Adipose tissue (tissue), 3 donors: ENCODE measurements around the gene FOXP1. TPM values are rescaled to one million over a fixed set of nuclear protein-coding genes. Genes with fewer than 3 reads are reported as not detected.
"Not testable (repeated sequence)": the region's sequence is repeated elsewhere in the genome, so short reads cannot be mapped to it uniquely, and the experiment has no call there.

ENCODE experiments used
- H3K27ac ChIP-seq: one replicate; pipeline ENCODE4 v1.5.1; 2013; ENCODE audit warnings: low read depth, low read length
- WGBS, 3 donors: extraction: QIAGEN DNeasy Blood & Tissue Kit; methylation state at CpG; one replicate each; pipeline ENCODE4 v1.1.7; 2013; 5-methylcytosine and 5-hydroxymethylcytosine counted together
- polyA plus RNA-seq, 3 donors: library from polyadenylated mRNA; stranded (reverse); fragments of 200-250 nt; gene quantifications; one replicate each; pipeline ENCODE4 v1.2.3, GENCODE V29; 2013
- donor health status: healthy with polysubstance abuse.
- donor health status: Bipolar disorder and iron deficiency.
- donor health status: healthy.

The FOXP1 gene
- polyA plus RNA-seq, 3 donors, result 6.3 to 19.2 (median 11.4) TPM

GRCh38 chr3:71451812-71452211 is 131.7 kb downstream of the FOXP1 start:
- WGBS, 3 donors, result 67 to 86% (median 75%) methylated on average over 5 of the region's 5 CpGs
- H3K27ac ChIP-seq, result no peak overlapping the region

- H3K27ac ChIP-seq, result no peak overlapping the region
- WGBS, 3 donors, result 61 to 90% (median 78%) methylated on average over 4 of the region's 4 CpGs
Observed at GRCh38 chr3:71451060-71451459, 132.5 kb downstream of the FOXP1 start.

- no peak overlapping the region for H3K27ac ChIP-seq
- WGBS, 3 donors, result 40 to 91% (median 91%) methylated on average over 6 of the region's 6 CpGs
Observed at GRCh38 chr3:71450162-71450561, 133.4 kb downstream of the FOXP1 start.

GRCh38 chr3:71447803-71448202 is 135.7 kb downstream of the FOXP1 start:
- WGBS, 3 donors, result 74 to 90% (median 81%) methylated on average over 5 of the region's 5 CpGs
- no peak overlapping the region for H3K27ac ChIP-seq

GRCh38 chr3:71447197-71447596 is 136.3 kb downstream of the FOXP1 start:
- WGBS, 3 donors, result 71 to 97% (median 85%) methylated on average over 2 of the region's 2 CpGs
- H3K27ac ChIP-seq, result no peak overlapping the region

- WGBS, 3 donors, result 89 to 97% (median 94%) methylated on average over 1 of the region's 1 CpG
Observed at GRCh38 chr3:71446734-71447133, 136.8 kb downstream of the FOXP1 start.

GRCh38 chr3:71446260-71446659 is 137.3 kb downstream of the FOXP1 start:
- H3K27ac ChIP-seq, result no peak overlapping the region

More at GRCh38 chr3:71446734-71447133, 136.8 kb downstream of the FOXP1 start:
- no peak overlapping the region for H3K27ac ChIP-seq

GRCh38 chr3:71444861-71445259 is 138.7 kb downstream of the FOXP1 start:
- H3K27ac ChIP-seq, result no peak overlapping the region
- 43 to 71% (median 47%) methylated on average over 4 of the region's 4 CpGs for WGBS, 3 donors

More at GRCh38 chr3:71446260-71446659, 137.3 kb downstream of the FOXP1 start:
- WGBS, 3 donors, result 87 to 97% (median 90%) methylated on average over 4 of the region's 4 CpGs

GRCh38 chr3:71444028-71444860 is 139.3 kb downstream of the FOXP1 start:
- H3K27ac ChIP-seq, result no peak overlapping the region
- WGBS, 3 donors, result 37 to 80% (median 37%) methylated on average over 17 of the region's 17 CpGs

GRCh38 chr3:71443332-71443731 is 140.2 kb downstream of the FOXP1 start:
- H3K27ac ChIP-seq, result no peak overlapping the region
- WGBS, 3 donors, result 86 to 96% (median 92%) methylated on average over 8 of the region's 8 CpGs

GRCh38 chr3:71442652-71443042 is 140.9 kb downstream of the FOXP1 start:
- 91 to 93% (median 92%) methylated on average over 5 of the region's 5 CpGs for WGBS, 3 donors

GRCh38 chr3:71441925-71442651 is 141.4 kb downstream of the FOXP1 start:
- WGBS, 3 donors, result 81 to 90% (median 86%) methylated on average over 11 of the region's 11 CpGs
- no peak overlapping the region for H3K27ac ChIP-seq

More at GRCh38 chr3:71442652-71443042, 140.9 kb downstream of the FOXP1 start:
- H3K27ac ChIP-seq, result no peak overlapping the region

- 69 to 78% (median 78%) methylated on average over 9 of the region's 9 CpGs for WGBS, 3 donors
- no peak overlapping the region for H3K27ac ChIP-seq
Observed at GRCh38 chr3:71441217-71441924, 142.2 kb downstream of the FOXP1 start.

- WGBS, 3 donors, result 68 to 94% (median 78%) methylated on average over 6 of the region's 6 CpGs
- no peak overlapping the region for H3K27ac ChIP-seq
Observed at GRCh38 chr3:71438904-71439303, 144.6 kb downstream of the FOXP1 start.

- WGBS, 3 donors, result 75 to 81% (median 77%) methylated on average over 7 of the region's 7 CpGs
- no peak overlapping the region for H3K27ac ChIP-seq
Observed at GRCh38 chr3:71438071-71438685, 145.3 kb downstream of the FOXP1 start.

- H3K27ac ChIP-seq, result no peak overlapping the region
- 90 to 95% (median 94%) methylated on average over 5 of the region's 5 CpGs for WGBS, 3 donors
Observed at GRCh38 chr3:71436337-71436736, 147.2 kb downstream of the FOXP1 start.

- WGBS, 3 donors, result 96 to 99% (median 98%) methylated on average over 3 to 5 of the region's 7 CpGs
- not testable (repeated sequence) for H3K27ac ChIP-seq
Observed at GRCh38 chr3:71435836-71436235, 147.7 kb downstream of the FOXP1 start.

GRCh38 chr3:71433631-71434030 is 149.9 kb downstream of the FOXP1 start:
- WGBS, 3 donors, result 47 to 62% (median 53%) methylated on average over 9 of the region's 9 CpGs
- H3K27ac ChIP-seq, result no peak overlapping the region
